Measurements from ENCODE around the gene CGA. TPM values are rescaled to one million over a fixed set of nuclear protein-coding genes. Genes with fewer than 3 reads are reported as not detected.

CGA gene
- total RNA-seq, 4 donors from 2014 or later: not detected

DNA sequence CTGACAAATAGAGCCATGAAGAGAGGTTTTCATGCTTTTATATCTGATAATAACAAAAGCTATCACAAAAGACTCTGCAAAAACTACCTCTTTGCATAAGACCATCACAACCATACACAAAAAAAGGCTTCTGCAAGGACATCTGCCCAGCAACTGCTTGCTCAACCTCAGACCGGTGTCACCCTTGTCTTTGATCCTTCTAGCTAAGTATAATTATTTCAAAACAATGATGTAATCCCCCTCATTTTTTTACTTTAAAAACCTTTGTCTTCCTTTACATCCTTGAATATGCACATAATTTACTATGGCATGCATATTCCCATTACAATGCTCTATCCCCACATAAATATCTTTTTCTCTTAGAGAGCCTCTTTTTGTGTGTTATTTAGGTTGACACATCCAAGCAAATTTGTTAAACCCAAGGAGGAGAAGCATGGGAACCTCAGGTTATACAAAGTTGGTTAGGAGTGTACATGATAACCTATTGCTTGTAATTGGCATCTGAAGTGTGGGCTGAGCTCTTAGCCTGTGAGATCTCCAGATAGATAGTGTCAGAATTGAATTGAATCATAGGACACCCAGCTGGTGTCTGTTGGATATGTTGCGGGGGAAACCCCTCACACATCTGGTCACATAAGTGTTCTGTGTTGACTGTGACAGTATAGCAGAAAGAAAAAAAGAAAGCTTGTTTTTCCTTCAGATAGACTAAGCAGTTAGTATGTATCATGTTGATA lies 20.7 kb upstream of the CGA start:
- Histone ChIP-seq H3K36me3 (no peaks in the 10 kb centered on the region), H3K27me3 (no peaks in the 10 kb centered on the region), H3K27ac (replicated peaks in 1 of 4) (no peak overlapping the region), H3K4me1 (no peaks in the 10 kb centered on the region), H3K4me3 (no peak overlapping the region), H3K9me3 (no peaks in the 10 kb centered on the region)
- DNase-seq (ENCODE audit: extremely low spot score): no peak
- WGBS: 61% methylated on average over 2 of the region's 2 CpGs
- intact Hi-C loops (cut with DNase I): no loop called here
- no peak for TF ChIP-seq POLR2AphosphoS5 (IDR thresholded peaks at IDR 0.05)
- no peak for TF ChIP-seq EP300 (IDR thresholded peaks at IDR 0.05)
- TF ChIP-seq, protein P1, sequence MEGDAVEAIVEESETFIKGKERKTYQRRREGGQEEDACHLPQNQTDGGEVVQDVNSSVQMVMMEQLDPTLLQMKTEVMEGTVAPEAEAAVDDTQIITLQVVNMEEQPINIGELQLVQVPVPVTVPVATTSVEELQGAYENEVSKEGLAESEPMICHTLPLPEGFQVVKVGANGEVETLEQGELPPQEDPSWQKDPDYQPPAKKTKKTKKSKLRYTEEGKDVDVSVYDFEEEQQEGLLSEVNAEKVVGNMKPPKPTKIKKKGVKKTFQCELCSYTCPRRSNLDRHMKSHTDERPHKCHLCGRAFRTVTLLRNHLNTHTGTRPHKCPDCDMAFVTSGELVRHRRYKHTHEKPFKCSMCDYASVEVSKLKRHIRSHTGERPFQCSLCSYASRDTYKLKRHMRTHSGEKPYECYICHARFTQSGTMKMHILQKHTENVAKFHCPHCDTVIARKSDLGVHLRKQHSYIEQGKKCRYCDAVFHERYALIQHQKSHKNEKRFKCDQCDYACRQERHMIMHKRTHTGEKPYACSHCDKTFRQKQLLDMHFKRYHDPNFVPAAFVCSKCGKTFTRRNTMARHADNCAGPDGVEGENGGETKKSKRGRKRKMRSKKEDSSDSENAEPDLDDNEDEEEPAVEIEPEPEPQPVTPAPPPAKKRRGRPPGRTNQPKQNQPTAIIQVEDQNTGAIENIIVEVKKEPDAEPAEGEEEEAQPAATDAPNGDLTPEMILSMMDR (IDR thresholded peaks at IDR 0.05): no peak
- TF ChIP-seq POLR2A (IDR thresholded peaks at IDR 0.05; ENCODE audit: low read depth): no peak

DNA sequence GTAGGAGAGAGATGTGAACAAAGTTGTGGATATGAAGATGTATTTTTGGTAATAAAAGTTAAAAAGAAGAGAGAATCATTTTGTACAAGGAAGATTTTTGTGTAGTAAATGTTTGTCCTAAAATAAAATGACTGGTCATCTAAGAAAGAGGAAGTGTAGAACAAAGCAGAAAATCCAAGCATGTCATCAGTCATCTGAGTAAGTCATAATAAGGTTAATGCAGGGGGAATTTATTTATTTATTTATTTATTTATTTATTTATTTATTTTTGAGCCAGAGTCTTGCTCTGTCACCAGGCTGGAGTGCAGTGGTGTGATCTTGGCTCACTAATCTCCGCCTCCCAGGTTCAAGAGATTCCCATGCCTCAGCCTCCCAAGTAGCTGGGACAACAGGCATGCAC lies 15.7 kb upstream of the CGA start:
- intact Hi-C loops (cut with DNase I): no loop called here
- Histone ChIP-seq H3K27ac (replicated peaks in 1 of 4) (no peak overlapping the region), H3K4me3 (no peak overlapping the region), H3K36me3 (no peaks in the 10 kb centered on the region), H3K4me1 (no peaks in the 10 kb centered on the region), H3K27me3 (no peaks in the 10 kb centered on the region), H3K9me3 (no peaks in the 10 kb centered on the region)
- no peak for TF ChIP-seq EP300 (IDR thresholded peaks at IDR 0.05)
- TF ChIP-seq POLR2A (IDR thresholded peaks at IDR 0.05; ENCODE audit: low read depth): no peak
- no peak for TF ChIP-seq POLR2AphosphoS5 (IDR thresholded peaks at IDR 0.05)
- TF ChIP-seq, protein P1 (IDR thresholded peaks at IDR 0.05): no peak
- DNase-seq (ENCODE audit: extremely low spot score): no peak
- 93% methylated on average over 1 of the region's 1 CpG for WGBS

GRCh38 chr6:87105823-87106222 lies 10.9 kb upstream of the CGA start:
- no peak for DNase-seq (ENCODE audit: extremely low spot score)
- no peaks in the 10 kb centered on the region for H3K9me3 ChIP-seq
- no peaks in the 10 kb centered on the region for H3K27me3 ChIP-seq
- H3K27ac ChIP-seq (replicated peaks in 1 of 4): no peak overlapping the region
- no peaks in the 10 kb centered on the region for H3K36me3 ChIP-seq
- intact Hi-C loops (cut with DNase I): no loop called here
- no peak overlapping the region for H3K4me3 ChIP-seq
- TF ChIP-seq POLR2A (IDR thresholded peaks at IDR 0.05; ENCODE audit: low read depth): no peak
- no peak for TF ChIP-seq EP300 (IDR thresholded peaks at IDR 0.05)
- TF ChIP-seq, protein P1 (IDR thresholded peaks at IDR 0.05): no peak
- no peak for TF ChIP-seq POLR2AphosphoS5 (IDR thresholded peaks at IDR 0.05)
- no peaks in the 10 kb centered on the region for H3K4me1 ChIP-seq

- Histone ChIP-seq H3K4me3 (no peak overlapping the region), H3K27me3 (no peaks in the 10 kb centered on the region), H3K36me3 (no peaks in the 10 kb centered on the region), H3K9me3 (no peaks in the 10 kb centered on the region), H3K27ac (replicated peaks in 1 of 4) (no peak overlapping the region), H3K4me1 (no peaks in the 10 kb centered on the region)
- TF ChIP-seq EP300 (IDR thresholded peaks at IDR 0.05) (no peak), POLR2A (IDR thresholded peaks at IDR 0.05; ENCODE audit: low read depth) (no peak), POLR2AphosphoS5 (IDR thresholded peaks at IDR 0.05) (no peak)
- TF ChIP-seq, protein P1 (IDR thresholded peaks at IDR 0.05): no peak
- intact Hi-C loops (cut with DNase I): no loop called here
- WGBS: 70% methylated on average over 4 of the region's 4 CpGs
- DNase-seq (ENCODE audit: extremely low spot score): no peak
These were observed 9.8 kb upstream of the CGA start for GRCh38 chr6:87104667-87105066.
